ENCODE results near the gene NDUFB10.
"Not testable (repeated sequence)": the region's sequence is repeated elsewhere in the genome, so short reads cannot be mapped to it uniquely, and the experiment has no call there.

The NDUFB10 gene

DNA sequence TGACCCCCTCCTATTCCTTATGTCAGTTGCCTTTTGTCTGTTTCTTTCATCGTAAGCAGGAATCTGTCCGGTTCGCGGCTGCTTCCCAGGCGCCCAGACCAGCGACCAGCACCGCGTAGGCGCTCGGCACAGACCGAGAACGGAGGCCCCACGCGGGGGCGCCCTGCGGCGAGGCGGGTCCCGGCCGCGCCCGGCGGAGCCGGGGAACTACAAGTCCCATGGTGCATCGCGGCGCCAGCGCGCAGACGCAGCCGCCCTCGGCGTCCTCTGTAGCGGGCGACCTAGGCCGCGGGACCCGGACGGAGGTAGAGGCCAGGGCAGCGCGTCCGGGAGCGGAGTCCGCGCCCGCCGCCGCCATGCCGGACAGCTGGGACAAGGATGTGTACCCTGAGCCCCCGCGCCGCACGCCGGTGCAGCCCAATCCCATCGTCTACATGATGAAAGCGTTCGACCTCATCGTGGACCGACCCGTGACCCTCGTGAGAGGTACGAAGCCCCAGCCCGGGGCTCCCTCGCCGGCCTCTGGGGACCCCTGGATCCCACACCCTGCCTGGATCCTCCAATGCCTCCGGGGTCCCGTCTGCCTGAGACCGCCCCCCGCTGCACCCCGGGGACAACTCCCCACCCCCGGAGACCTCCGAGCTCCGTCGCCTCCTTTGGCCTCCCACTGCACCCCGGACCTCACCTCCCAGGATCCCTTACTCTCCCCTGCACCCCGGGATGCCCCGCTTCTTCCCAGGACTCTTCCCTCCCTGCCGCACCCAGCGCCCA is at the start of gene NDUFB10:
Gene NDUFB10, plus strand, starts transcription at position 270 of the 771 bp plus-strand sequence. Its CDS starts 87 bp downstream, at position 357.
- peak; percentile 62 to 93 for DNase-seq (ENCODE audit: extremely low read depth in 1 of 2, low read depth in 1 of 2)

DNA sequence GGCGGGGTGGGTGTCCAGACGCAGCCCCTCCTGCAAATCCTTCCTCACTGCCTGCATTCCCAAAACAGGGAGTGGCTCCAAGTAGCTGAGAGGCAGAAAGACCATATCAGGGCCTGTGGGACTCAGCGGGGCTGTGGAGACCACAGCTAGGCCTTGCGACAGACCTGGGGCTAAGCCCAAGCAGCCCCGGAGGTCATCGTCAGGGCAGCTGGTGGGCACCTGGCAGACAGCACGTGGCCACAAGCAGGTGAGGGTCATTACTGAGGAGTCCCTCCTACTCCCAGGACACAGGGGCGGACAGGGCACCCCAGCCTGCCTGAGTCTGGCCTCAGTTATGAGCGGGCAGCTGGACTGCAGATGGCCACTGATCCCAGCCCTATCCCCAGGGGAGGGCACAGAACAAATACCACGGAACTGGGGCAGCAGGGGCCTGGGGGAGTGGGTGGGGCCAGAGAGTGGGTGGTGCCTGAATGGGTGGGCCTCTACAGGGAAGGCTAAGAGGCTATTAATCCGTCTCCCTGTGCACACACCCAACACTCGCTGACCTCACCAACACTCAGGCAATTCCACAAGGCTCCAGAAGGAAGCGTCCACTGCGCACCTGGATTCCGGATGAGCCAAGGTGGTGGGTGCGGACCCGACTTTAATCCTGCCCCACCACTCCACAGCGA is 49.6 kb upstream of the NDUFB10 start:
- DNase-seq (ENCODE audit: extremely low read depth in 1 of 2, low read depth in 1 of 2): no peak

DNA sequence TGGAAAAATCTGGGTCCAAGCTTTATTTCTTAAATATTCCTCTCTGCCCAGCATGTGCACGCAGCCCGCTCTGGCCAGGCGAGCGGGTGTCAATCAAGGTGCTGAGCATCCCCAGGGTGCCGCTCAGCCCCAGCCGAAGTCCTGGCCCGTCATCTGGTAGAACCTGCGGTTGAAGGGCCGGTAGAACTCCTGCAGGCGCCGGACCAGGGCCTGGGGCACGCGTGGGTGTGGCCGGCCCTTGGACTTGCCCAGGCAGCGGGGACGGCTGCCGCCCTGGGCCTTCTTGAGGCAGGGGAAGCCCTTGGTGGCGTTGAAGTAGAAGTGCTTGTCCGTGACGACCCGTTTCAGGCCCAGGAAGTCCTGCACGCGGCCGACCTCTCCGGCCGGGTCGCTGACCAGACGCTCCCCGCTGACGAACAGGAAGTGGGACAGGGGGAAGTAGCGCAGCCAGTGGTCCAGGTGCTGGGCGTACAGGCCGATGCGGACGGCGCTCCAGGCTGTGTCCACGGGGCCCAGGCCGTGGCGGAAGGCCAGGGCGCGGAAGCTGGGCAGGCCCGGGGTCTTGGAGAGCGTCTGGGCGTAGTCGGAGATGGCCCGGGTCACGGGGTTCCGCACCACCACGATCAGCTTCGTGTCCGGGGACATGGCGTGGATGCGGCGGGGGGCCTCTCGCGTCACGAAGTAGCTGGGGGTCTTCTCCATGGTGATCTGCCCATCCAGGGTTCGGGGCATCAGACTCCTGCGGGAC is 47.7 kb upstream of the NDUFB10 start:
- no peak for DNase-seq (ENCODE audit: extremely low read depth in 1 of 2, low read depth in 1 of 2)

GRCh38 chr16:1912215-1912543 is 47.2 kb upstream of the NDUFB10 start:
- DNase-seq (ENCODE audit: extremely low read depth in 1 of 2, low read depth in 1 of 2): no peak

DNA sequence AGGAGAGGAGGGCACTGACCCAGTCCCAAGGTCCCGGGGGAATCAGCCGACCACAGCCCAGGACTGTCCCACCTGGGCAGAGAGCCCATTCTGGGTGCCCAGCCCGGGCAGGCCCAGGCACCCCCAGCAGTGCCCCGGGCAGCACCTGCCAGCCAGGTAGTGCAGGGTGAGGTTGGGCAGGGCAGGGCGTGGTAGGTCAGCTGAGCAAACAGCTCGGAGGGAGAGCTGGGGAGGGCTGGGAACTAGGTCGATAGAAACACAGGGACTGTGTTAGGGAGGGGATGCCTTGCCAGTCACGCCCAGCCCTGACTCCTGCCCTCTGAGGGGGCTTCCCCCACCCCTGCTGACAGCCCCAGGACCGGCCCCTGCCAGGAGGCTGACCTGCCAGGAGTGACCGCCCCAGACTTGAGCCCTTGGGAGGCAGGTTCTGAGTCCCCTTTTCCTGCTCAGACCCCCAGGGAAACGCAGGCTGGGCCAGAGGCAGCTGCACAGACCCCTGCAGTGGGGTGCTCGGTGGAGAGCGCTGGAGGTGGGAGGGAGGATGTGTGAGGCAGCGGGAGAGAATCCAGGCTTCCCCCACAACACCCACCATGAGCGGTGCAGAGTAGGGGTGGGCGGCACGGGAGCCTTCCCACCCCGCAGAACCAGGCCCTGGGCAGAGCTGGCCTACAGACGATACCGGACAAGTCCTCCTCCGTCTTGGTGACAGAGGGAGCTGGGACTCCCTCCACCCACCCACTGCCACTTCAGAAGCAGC is 45.8 kb upstream of the NDUFB10 start:
- DNase-seq (ENCODE audit: extremely low read depth in 1 of 2, low read depth in 1 of 2): no peak

- no peak for DNase-seq (ENCODE audit: extremely low read depth in 1 of 2, low read depth in 1 of 2)
These were observed 45.2 kb upstream of the NDUFB10 start for GRCh38 chr16:1914084-1914608.

- DNase-seq (ENCODE audit: extremely low read depth in 1 of 2, low read depth in 1 of 2): no peak
These were observed 44.4 kb upstream of the NDUFB10 start for GRCh38 chr16:1914988-1915387.

DNA sequence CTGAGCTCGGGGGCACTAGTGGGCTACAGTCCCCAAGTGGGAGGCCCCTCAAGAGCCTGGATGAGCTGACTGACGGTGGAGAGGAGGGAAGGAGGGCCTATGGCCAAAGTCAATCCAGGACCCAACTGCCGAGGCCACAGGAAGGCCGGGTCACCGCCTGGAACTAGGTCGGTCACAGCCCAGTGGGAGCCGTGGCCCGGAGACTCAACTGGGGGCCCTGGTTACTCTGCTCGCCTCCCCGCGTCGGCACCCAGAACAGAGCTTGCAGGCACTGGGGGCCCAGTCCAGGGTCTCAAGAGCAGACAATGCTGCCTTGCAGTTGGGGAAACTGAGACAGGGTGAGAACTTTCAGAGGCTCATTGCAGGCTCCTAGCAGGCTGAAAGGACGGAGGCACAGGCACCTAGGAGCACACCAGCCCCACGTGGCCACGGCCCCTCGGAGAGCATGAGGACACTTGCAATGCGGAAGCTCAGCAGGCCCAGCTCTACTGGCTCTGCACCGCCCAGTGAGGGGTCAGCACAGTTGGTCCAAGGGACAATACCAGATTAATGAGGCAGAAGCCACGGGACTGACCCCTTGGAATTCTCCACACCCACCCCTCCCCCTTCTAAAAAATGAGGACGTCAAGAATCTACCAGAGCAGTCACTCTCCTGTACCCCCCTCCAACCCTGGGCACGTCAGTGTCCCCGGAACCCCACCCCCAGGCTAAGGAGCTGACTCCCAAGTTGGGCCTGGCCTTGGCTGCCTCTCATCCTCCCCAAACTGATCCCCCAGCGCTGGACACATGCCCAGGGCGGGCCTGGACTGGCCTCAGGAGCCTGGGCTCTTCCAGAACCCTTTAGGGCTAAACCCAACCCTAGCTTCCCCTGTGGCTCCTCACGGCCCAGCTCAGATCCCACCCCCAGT is 43.4 kb upstream of the NDUFB10 start:
- DNase-seq (ENCODE audit: extremely low read depth in 1 of 2, low read depth in 1 of 2): no peak

GRCh38 chr16:1916640-1916990 is 42.7 kb upstream of the NDUFB10 start:
- DNase-seq (ENCODE audit: extremely low read depth in 1 of 2, low read depth in 1 of 2): no peak

GRCh38 chr16:1917056-1917664 is 42.2 kb upstream of the NDUFB10 start:
- no peak for DNase-seq (ENCODE audit: extremely low read depth in 1 of 2, low read depth in 1 of 2)

DNA sequence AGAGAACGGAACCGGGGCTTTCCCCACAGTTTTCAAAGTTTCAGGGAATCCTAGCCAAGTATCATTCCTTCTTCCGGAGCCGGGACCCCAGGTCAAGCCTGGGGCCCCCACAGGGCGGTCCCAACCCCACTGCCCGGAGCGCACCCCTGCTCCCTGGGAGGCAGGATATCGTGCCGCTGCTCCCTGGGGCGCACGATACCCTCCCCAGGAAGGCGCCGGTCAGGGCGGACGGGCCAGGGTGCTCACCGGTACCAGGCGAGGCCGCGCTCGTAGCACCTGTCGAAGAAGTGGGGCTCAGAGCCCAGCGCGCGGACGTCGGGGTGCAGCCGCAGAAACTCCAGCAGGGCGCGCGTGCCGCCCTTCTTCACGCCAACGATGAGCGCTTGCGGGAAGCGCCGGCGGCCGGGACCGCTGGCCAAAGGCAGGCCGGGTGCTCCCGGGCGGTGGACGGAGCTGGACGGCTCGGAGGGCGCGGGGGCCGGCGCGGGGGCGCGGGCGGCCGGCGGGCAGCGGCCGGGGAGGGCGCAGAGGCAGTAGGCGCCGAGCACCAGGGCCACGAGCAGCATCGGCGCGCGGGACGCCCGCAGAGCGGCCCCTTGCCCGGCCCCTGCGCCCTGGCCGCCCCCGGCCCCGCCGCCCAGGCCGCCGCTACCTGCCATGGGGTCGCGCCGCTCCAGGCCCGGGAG is 41.5 kb upstream of the NDUFB10 start:
- DNase-seq (ENCODE audit: extremely low read depth in 1 of 2, low read depth in 1 of 2): no peak

DNA sequence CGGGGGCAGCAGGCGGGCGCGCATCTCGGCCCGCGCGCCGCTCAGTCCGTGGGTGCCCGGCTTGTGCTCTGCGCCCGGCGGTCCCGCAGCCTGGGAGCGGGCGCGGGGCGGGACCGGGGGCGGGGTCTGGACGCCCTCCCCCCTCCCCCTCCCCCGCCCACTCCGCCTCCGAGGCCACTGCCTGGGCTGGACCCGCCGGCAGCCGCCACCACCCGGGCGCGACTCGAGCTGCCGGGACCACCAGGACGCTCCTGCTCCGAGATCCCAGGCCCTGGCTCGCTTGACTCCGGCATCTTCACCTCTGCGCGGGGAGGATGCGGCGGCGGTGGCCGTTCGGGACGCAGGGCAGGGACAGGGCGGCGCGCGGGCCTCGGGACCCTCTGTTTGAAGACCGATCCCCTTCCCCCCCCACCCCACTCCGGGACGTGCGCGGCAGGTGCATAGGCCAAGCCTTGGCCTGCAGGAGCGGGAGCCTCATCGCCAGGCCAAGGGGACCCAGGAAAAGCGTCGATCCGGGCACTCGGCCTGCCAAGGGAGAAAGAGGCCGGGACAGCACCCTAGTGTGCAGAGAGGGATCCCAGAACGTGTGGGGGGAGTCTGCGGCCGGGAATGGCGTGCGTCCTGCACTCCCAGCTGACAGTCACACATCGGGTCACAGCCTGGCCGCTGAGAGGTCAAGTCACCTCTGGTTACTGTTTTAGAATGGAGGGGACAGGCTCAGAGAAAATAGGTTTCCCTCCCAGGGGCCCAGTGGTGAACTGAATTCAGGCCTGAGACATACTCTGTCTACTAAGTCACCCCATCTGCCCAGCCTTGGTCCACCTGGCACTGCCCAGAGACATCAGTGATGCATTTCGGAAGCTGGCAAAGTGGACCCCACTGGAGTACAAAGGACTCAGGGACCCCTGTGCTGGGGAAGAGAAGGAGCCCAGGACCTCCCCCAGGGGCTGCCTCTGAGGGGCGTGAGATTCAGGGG is 40.7 kb upstream of the NDUFB10 start, which contains the start of gene HS3ST6:
Gene HS3ST6, minus strand, starts transcription at position 65 of the 976 bp plus-strand sequence. CDS start 92 bp downstream, outside the sequence.
- DNase-seq (ENCODE audit: extremely low read depth in 1 of 2, low read depth in 1 of 2): no peak

GRCh38 chr16:1919327-1919998 is 39.9 kb upstream of the NDUFB10 start:
- DNase-seq (ENCODE audit: extremely low read depth in 1 of 2, low read depth in 1 of 2): no peak

DNA sequence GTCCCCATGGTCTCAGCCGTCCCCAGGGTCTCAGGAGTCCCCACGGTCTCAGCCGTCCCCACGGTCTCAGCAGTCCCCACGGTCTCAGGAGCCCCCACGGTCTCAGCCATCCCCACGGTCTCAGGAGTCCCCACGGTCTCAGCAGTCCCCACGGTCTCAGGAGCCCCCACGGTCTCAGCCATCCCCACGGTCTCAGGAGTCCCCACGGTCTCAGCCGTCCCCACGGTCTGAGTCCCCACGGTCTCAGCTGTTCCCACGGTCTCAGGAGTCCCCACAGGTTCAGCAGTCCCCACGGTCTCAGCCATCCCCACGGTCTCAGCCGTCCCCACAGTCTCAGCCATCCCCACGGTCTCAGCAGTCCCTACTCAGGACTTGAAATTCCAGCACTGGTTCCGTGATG is 39.2 kb upstream of the NDUFB10 start:
- DNase-seq (ENCODE audit: extremely low read depth in 1 of 2, low read depth in 1 of 2): not testable (repeated sequence)

- no peak for DNase-seq (ENCODE audit: extremely low read depth in 1 of 2, low read depth in 1 of 2)
These were observed 38.6 kb upstream of the NDUFB10 start for GRCh38 chr16:1920727-1921171.

DNA sequence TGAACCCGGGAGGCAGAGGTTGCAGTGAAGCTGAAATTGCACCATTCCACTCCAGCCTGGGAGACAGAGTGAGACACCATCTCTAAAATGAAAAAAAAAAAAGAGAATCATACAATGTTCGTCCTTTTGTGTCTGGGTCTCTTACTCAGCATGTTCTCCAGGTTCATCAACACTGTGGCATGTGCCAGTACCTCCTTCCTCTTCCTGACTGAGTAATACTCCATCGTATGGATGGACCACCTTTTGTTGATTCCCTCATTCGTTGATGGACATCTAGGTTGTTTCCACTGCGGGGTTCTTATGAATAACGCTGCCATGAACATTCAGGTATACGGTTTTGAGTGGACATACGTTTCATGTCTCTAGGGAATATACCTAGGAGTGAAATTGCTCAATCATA is 37.0 kb upstream of the NDUFB10 start:
- no peak for DNase-seq (ENCODE audit: extremely low read depth in 1 of 2, low read depth in 1 of 2)

Data from activated CD8-positive, alpha-beta memory T cell treated with anti-CD3 and anti-CD28 coated beads for 1 hour (primary cell).